Neural progenitor cell (in vitro differentiated cells): ENCODE data around the gene NEXN. TPM values are rescaled to one million over a fixed set of nuclear protein-coding genes. Genes with fewer than 3 reads are reported as not detected.

Experiments
- DNase-seq: peaks from one replicate; pipeline ENCODE4 v3.0.0-alpha.2; 2016; ENCODE audit warnings: low spot score
- H2AFZ ChIP-seq: fragments of 200-600 bp; sonication (generic); replicated peaks from 2 replicates; pipeline ENCODE4 v1.6.1; 2016; ENCODE audit warnings: antibody characterized with exemption
- H3F3A ChIP-seq: fragments of 200-600 bp; sonication (generic); 2 replicates; pipeline ENCODE4 v1.6.1; 2016; ENCODE audit warnings: antibody characterized with exemption, low read depth
- H3K27ac ChIP-seq: fragments of 200-600 bp; sonication (generic); 2 replicates; pipeline ENCODE4 v1.5.1; 2016; ENCODE audit warnings: mild to moderate bottlenecking
- H3K27me3 ChIP-seq: fragments of 200-600 bp; sonication (generic); 2 replicates; pipeline ENCODE4 v1.6.1; 2016; ENCODE audit warnings: mild to moderate bottlenecking, moderate library complexity
- H3K36me3 ChIP-seq: fragments of 200-600 bp; sonication (generic); 2 replicates; pipeline ENCODE4 v1.5.1; 2016
- H3K4me1 ChIP-seq: fragments of 200-600 bp; sonication (generic); 2 replicates; pipeline ENCODE4 v1.6.1; 2016; ENCODE audit warnings: mixed run types
- H3K4me2 ChIP-seq: fragments of 200-600 bp; sonication (generic); 2 replicates; pipeline ENCODE4 v1.6.1; 2016
- H3K4me3 ChIP-seq: fragments of 200-600 bp; sonication (generic); 2 replicates; pipeline ENCODE4 v1.5.1; 2016
- H3K79me2 ChIP-seq: fragments of 200-600 bp; sonication (generic); 2 replicates; pipeline ENCODE4 v1.6.1; 2016; ENCODE audit warnings: low read depth
- H3K9ac ChIP-seq: fragments of 200-600 bp; sonication (generic); 2 replicates; pipeline ENCODE4 v1.6.1; 2016
- H3K9me3 ChIP-seq: fragments of 200-600 bp; sonication (generic); 2 replicates; pipeline ENCODE4 v1.5.1; 2016; ENCODE audit warnings: low read depth
- H4K20me1 ChIP-seq: fragments of 200-600 bp; sonication (generic); 2 replicates; pipeline ENCODE4 v1.6.1; 2016; ENCODE audit warnings: low read depth
- H3K27ac Mint-ChIP-seq: 3 replicates; pipeline ENCODE4 v1.8.0; 2021; ENCODE audit warnings: mixed read lengths
- H3K27me3 Mint-ChIP-seq: 2 replicates; pipeline ENCODE4 v1.8.0; 2022; ENCODE audit warnings: low read depth, mild to moderate bottlenecking, inconsistent platforms, moderate library complexity, mixed read lengths; ENCODE audit not compliant: insufficient read depth
- H3K36me3 Mint-ChIP-seq: 3 replicates; pipeline ENCODE4 v1.8.0; 2021; ENCODE audit warnings: mixed read lengths
- H3K4me1 Mint-ChIP-seq: 3 replicates; pipeline ENCODE4 v1.8.0; 2021; ENCODE audit warnings: mixed read lengths
- H3K4me3 Mint-ChIP-seq: 3 replicates; pipeline ENCODE4 v1.8.0; 2021; ENCODE audit warnings: mild to moderate bottlenecking, moderate library complexity, mixed read lengths
- H3K9me3 Mint-ChIP-seq: 3 replicates; pipeline ENCODE4 v1.8.0; 2020; ENCODE audit warnings: mixed read lengths
- EZH2 ChIP-seq: fragments of 200-600 bp; sonication (generic); IDR thresholded peaks from 2 replicates; pipeline ENCODE4 v1.6.1; 2017; ENCODE audit warnings: antibody characterized with exemption, mild to moderate bottlenecking, moderate library complexity
- EZH2phosphoT487 ChIP-seq: fragments of 200-600 bp; sonication (generic); IDR thresholded peaks from 2 replicates; pipeline ENCODE4 v1.6.1; 2017; ENCODE audit warnings: antibody characterized with exemption
- total RNA-seq: library from RNA; depleted of rRNA; stranded (reverse); fragments of >200 nt; gene quantifications from 2 replicates; pipeline ENCODE4 v1.2.3, GENCODE V29; 2015; ENCODE audit warnings: low replicate concordance
- TF ChIP-seq, protein P1 (sequence below): fragments of 200-600 bp; sonication (generic); IDR thresholded peaks from 2 replicates; pipeline ENCODE4 v1.5.1; 2017; ENCODE audit warnings: antibody characterized with exemption, mild to moderate bottlenecking

NEXN gene
- total RNA-seq, 1 donor from 2014 or later: 2.0 TPM

DNA sequence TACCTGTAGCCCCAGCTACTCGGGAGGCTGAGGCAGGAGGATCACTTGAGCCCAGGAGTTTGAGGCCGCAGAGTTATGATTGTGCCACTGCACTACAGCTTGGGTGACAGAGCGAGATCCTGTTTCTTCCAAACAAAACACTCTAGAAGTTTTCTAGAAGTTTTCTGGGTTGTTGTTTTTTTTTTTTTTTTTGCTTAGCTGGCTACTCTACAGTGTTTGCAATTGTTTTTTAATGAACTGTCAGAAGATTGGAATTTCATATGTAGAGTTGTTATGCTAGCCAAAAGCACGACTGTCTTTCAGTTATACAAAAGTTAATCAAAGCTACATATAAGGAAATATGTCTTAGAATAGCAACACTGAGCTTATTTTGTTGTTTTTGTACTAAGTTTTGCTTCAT lies 30.9 kb upstream of the NEXN start:
- peaks cover 18% of the 10 kb centered on the region for H3K36me3 Mint-ChIP-seq
- TF ChIP-seq, protein P1, sequence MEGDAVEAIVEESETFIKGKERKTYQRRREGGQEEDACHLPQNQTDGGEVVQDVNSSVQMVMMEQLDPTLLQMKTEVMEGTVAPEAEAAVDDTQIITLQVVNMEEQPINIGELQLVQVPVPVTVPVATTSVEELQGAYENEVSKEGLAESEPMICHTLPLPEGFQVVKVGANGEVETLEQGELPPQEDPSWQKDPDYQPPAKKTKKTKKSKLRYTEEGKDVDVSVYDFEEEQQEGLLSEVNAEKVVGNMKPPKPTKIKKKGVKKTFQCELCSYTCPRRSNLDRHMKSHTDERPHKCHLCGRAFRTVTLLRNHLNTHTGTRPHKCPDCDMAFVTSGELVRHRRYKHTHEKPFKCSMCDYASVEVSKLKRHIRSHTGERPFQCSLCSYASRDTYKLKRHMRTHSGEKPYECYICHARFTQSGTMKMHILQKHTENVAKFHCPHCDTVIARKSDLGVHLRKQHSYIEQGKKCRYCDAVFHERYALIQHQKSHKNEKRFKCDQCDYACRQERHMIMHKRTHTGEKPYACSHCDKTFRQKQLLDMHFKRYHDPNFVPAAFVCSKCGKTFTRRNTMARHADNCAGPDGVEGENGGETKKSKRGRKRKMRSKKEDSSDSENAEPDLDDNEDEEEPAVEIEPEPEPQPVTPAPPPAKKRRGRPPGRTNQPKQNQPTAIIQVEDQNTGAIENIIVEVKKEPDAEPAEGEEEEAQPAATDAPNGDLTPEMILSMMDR: no peak
- no peak for TF ChIP-seq EZH2
- no peak for TF ChIP-seq EZH2phosphoT487
- H3K27ac Mint-ChIP-seq: no peak overlapping the region
- Histone ChIP-seq H3K27me3 (no peaks in the 10 kb centered on the region), H3K79me2 (no peaks in the 10 kb centered on the region), H3K9me3 (no peaks in the 10 kb centered on the region), H3K4me1 (no peaks in the 10 kb centered on the region), H4K20me1 (no peaks in the 10 kb centered on the region), H3K27ac (no peak overlapping the region), H3F3A (no peaks in the 10 kb centered on the region), H3K9ac (no peak overlapping the region), H2AFZ (no peak overlapping the region), H3K4me2 (no peak overlapping the region), H3K4me3 (no peak overlapping the region), H3K36me3 (no peaks in the 10 kb centered on the region)
- H3K9me3 Mint-ChIP-seq: peaks cover 32% of the 10 kb centered on the region
- peaks cover 3% of the 10 kb centered on the region for H3K27me3 Mint-ChIP-seq
- no peak overlapping the region for H3K4me3 Mint-ChIP-seq
- no peak for DNase-seq
- H3K4me1 Mint-ChIP-seq: no peaks in the 10 kb centered on the region

DNA sequence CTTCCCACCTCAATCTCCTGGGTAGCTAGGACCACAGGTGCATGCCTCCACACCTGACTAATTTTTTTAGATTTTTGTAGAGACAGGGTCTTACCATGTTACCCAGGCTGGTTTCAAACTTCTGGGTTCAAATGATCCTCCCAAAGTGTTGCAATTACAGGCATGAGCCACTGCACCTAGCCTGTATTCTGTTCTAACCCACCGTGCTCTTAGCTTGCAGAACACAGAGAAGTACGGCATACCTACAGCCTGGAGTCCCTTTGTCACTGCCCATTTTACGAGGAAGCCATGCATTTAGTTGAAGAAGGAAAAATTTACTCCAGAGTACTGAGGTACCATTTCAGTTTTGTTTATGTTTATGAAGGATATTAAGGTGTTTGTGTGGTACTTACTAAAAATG lies 29.7 kb upstream of the NEXN start:
- Histone ChIP-seq H3K4me2 (no peak overlapping the region), H3F3A (no peaks in the 10 kb centered on the region), H3K4me1 (no peaks in the 10 kb centered on the region), H3K9ac (no peak overlapping the region), H2AFZ (no peak overlapping the region), H3K4me3 (no peak overlapping the region), H3K27ac (no peak overlapping the region), H3K36me3 (no peaks in the 10 kb centered on the region), H3K9me3 (no peaks in the 10 kb centered on the region), H3K79me2 (no peaks in the 10 kb centered on the region), H4K20me1 (no peaks in the 10 kb centered on the region), H3K27me3 (no peaks in the 10 kb centered on the region)
- DNase-seq: no peak
- H3K27ac Mint-ChIP-seq: no peak overlapping the region
- peaks cover 32% of the 10 kb centered on the region for H3K9me3 Mint-ChIP-seq
- no peaks in the 10 kb centered on the region for H3K4me1 Mint-ChIP-seq
- H3K27me3 Mint-ChIP-seq: no peaks in the 10 kb centered on the region
- peaks cover 16% of the 10 kb centered on the region for H3K36me3 Mint-ChIP-seq
- no peak overlapping the region for H3K4me3 Mint-ChIP-seq
- TF ChIP-seq, protein P1: no peak
- TF ChIP-seq EZH2phosphoT487 (no peak), EZH2 (no peak)

DNA sequence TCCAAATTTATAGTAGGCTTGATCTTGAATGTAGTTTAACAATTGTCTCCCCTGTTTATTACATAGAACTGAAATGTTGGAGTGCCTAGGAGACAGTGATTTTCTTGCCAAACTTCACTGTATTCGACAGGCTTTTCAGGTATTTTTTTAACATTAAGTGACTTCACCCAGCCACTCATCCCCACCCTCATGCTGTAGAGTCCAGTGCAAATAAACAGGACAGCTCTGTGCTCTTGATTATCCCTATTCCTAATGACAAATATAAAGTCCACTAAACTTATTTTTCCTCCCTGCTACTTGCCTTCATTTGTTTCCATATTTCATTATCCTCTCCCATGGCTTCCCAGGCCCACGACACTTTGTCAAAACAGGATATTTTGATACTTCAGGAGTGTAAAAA lies 29.2 kb upstream of the NEXN start:
- H3K36me3 Mint-ChIP-seq: peaks cover 16% of the 10 kb centered on the region
- no peaks in the 10 kb centered on the region for H3K4me1 Mint-ChIP-seq
- H3K4me3 Mint-ChIP-seq: no peak overlapping the region
- H3K27me3 Mint-ChIP-seq: no peaks in the 10 kb centered on the region
- peaks cover 27% of the 10 kb centered on the region for H3K9me3 Mint-ChIP-seq
- H3K9ac ChIP-seq: no peak overlapping the region
- H3K9me3 ChIP-seq: no peaks in the 10 kb centered on the region
- TF ChIP-seq, protein P1: no peak
- no peak for TF ChIP-seq EZH2phosphoT487
- no peak for TF ChIP-seq EZH2
- H3F3A ChIP-seq: no peaks in the 10 kb centered on the region
- no peak for DNase-seq
- no peaks in the 10 kb centered on the region for H3K4me1 ChIP-seq
- H3K36me3 ChIP-seq: no peaks in the 10 kb centered on the region
- H3K27ac Mint-ChIP-seq: no peak overlapping the region
- no peaks in the 10 kb centered on the region for H4K20me1 ChIP-seq
- H2AFZ ChIP-seq: no peak overlapping the region
- H3K4me3 ChIP-seq: no peak overlapping the region
- no peaks in the 10 kb centered on the region for H3K79me2 ChIP-seq
- no peaks in the 10 kb centered on the region for H3K27me3 ChIP-seq
- no peak overlapping the region for H3K27ac ChIP-seq
- H3K4me2 ChIP-seq: no peak overlapping the region

DNA sequence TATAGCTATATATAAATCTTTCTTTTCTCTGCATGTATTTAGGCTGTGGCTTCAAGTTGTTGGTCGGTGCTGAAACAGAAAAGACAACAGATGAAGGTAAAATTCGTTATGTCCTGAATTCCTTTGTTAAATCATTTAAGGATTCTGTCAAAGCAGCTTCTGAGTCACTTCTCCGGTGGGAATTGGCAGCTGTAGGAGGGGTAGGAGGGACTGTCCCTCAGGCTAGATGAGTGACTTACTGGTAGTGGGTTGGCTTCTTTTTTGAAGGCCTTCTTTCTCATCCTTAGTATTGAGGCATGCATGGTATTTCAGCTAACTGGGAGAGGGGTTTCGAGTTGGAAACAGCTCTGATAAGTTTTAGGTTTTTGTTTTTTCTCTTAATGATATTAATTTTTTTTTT lies 22.1 kb upstream of the NEXN start:
- no peak overlapping the region for H3K4me3 Mint-ChIP-seq
- DNase-seq: no peak

More for the DNA sequence above, 22.1 kb upstream of the NEXN start:
- H2AFZ ChIP-seq: no peak overlapping the region
- H3K79me2 ChIP-seq: no peaks in the 10 kb centered on the region
- H3K27me3 ChIP-seq: no peaks in the 10 kb centered on the region
- H4K20me1 ChIP-seq: no peaks in the 10 kb centered on the region
- TF ChIP-seq, protein P1: no peak
- TF ChIP-seq EZH2: no peak
- no peak for TF ChIP-seq EZH2phosphoT487
- no peak overlapping the region for H3K27ac ChIP-seq
- H3K9ac ChIP-seq: no peak overlapping the region
- no peaks in the 10 kb centered on the region for H3K27me3 Mint-ChIP-seq
- no peak overlapping the region for H3K4me3 ChIP-seq
- H3K9me3 Mint-ChIP-seq: no peaks in the 10 kb centered on the region
- H3K36me3 Mint-ChIP-seq: peaks cover 11% of the 10 kb centered on the region
- no peaks in the 10 kb centered on the region for H3K36me3 ChIP-seq
- peaks cover 5% of the 10 kb centered on the region for H3F3A ChIP-seq
- H3K27ac Mint-ChIP-seq: no peak overlapping the region
- no peaks in the 10 kb centered on the region for H3K9me3 ChIP-seq
- peaks cover 5% of the 10 kb centered on the region for H3K4me1 ChIP-seq
- H3K4me1 Mint-ChIP-seq: no peaks in the 10 kb centered on the region
- H3K4me2 ChIP-seq: no peak overlapping the region
